Gastroesophageal sphincter (tissue), 4 donors: ENCODE measurements around the gene OR10G6. TPM values are rescaled to one million over a fixed set of nuclear protein-coding genes. Genes with fewer than 3 reads are reported as not detected.

Source experiments
- ATAC-seq: fragments of 150-250 bp; one replicate; pipeline ENCODE4 v1.9.1; 2016; ENCODE audit warnings: mild to moderate bottlenecking, moderate library complexity
- H3K27ac ChIP-seq, 4 donors: fragments of 200-600 bp; sonication (generic) in 3 of 4; 1 replicate in 3 of 4; 2 replicates in 1 of 4; pipeline ENCODE4 v1.5.1; 2016 to 2019
- H3K27me3 ChIP-seq: fragments of 200-600 bp; sonication (generic); one replicate; pipeline ENCODE4 v1.5.1; 2019
- H3K36me3 ChIP-seq, 2 donors: fragments of 200-600 bp; sonication (generic); one replicate each; pipeline ENCODE4 v1.5.1; 2019; ENCODE audit warnings: control low read depth in 1 of 2
- H3K4me1 ChIP-seq, 3 donors: fragments of 200-600 bp; sonication (generic); 1 replicate in 2 of 3; 2 replicates in 1 of 3; pipeline ENCODE4 v1.5.1; 2016 to 2019; ENCODE audit warnings: control low read depth in 2 of 3
- H3K4me3 ChIP-seq, 2 donors: fragments of 200-600 bp; sonication (generic); one replicate each; pipeline ENCODE4 v1.5.1; 2019; ENCODE audit warnings: mild to moderate bottlenecking in 1 of 2, moderate library complexity in 1 of 2
- H3K9me3 ChIP-seq, 3 donors: fragments of 200-600 bp; sonication (generic); one replicate each; pipeline ENCODE4 v1.5.1; 2017 to 2019; ENCODE audit warnings: control low read depth in 2 of 3
- CTCF ChIP-seq, 4 experiments: fragments of 200-600 bp in 2 of 4; fragments of 450-650 bp in 2 of 4; sonication (generic) in 1 of 4; IDR thresholded peaks; one replicate each; pipeline ENCODE4 v1.5.1; 2017 to 2019; ENCODE audit warnings: antibody characterized with exemption in 4 of 4, mild to moderate bottlenecking in 2 of 4, moderate library complexity in 2 of 4
- EP300 ChIP-seq: sonication (generic); formaldehyde crosslinking; IDR thresholded peaks from one replicate; pipeline ENCODE4 v1.6.1; 2017; ENCODE audit warnings: antibody characterized with exemption, mild to moderate bottlenecking
- POLR2A ChIP-seq, 2 donors: fragments of 450-650 bp; IDR thresholded peaks; one replicate each; pipeline ENCODE4 v1.6.1; 2017; ENCODE audit warnings: antibody characterized with exemption in 2 of 2, mild to moderate bottlenecking in 2 of 2, moderate library complexity in 1 of 2
- POLR2AphosphoS5 ChIP-seq: sonication (generic); formaldehyde crosslinking; IDR thresholded peaks from one replicate; pipeline ENCODE4 v1.6.1; 2017; ENCODE audit warnings: antibody characterized with exemption
- WGBS, 2 donors: methylation state at CpG; one replicate each; pipeline ENCODE4 v1.1.5; 2018; ENCODE audit warnings: low coverage in 1 of 2; 5-methylcytosine and 5-hydroxymethylcytosine counted together
- total RNA-seq, 4 donors: library from RNA; depleted of rRNA; stranded (reverse); fragments of >200 nt; gene quantifications; one replicate each; pipeline ENCODE4 v1.1.0, GENCODE V29; 2016

The OR10G6 gene
- total RNA-seq, result not detected

- ATAC-seq, result no peak
- no peak for TF ChIP-seq POLR2A (IDR thresholded peaks at IDR 0.05)
- TF ChIP-seq POLR2AphosphoS5, result no peak
- TF ChIP-seq EP300, result no peak
- no peak for TF ChIP-seq CTCF (IDR thresholded peaks at IDR 0.05)
These were observed at the start of gene OR10G6 for GRCh38 chr11:123995119-123995518. Gene OR10G6, minus strand, starts transcription at chr11:123995161. Its CDS starts 0 bp downstream, at chr11:123995161.

GRCh38 chr11:124043420-124043819, 48.5 kb upstream of the OR10G6 start:
- Histone ChIP-seq H3K27me3 (no peaks in the 10 kb centered on the region), H3K9me3 (no peaks in the 10 kb centered on the region), H3K27ac (no peak overlapping the region), H3K36me3 (no peaks in the 10 kb centered on the region), H3K4me3 (no peak overlapping the region), H3K4me1 (no peaks in the 10 kb centered on the region)
- ATAC-seq, result no peak
- 60 to 68% methylated on average over 2 to 4 of the region's 4 CpGs for WGBS, 2 donors
- TF ChIP-seq POLR2AphosphoS5 (no peak), CTCF (IDR thresholded peaks at IDR 0.05) (no peak), POLR2A (IDR thresholded peaks at IDR 0.05) (no peak)

More at GRCh38 chr11:123995119-123995518, at the start of gene OR10G6:
- Histone ChIP-seq H3K27ac (no peak within 1 kb of the TSS), H3K9me3 (no peaks in the 10 kb centered on the region), H3K4me1 (no peaks in the 10 kb centered on the region), H3K36me3 (no peaks in the 10 kb centered on the region), H3K4me3 (no peak within 1 kb of the TSS), H3K27me3 (no peaks in the 10 kb centered on the region)
- 46 to 83% methylated on average over 1 of the region's 1 CpG for WGBS, 2 donors

- H3K4me1 ChIP-seq, result no peaks in the 10 kb centered on the region
- no peak within 1 kb of the TSS for H3K27ac ChIP-seq
- WGBS, 2 donors, result 0 to 6% methylated on average over 1 of the region's 1 CpG
- no peaks in the 10 kb centered on the region for H3K9me3 ChIP-seq
- no peak for ATAC-seq
- no peak within 1 kb of the TSS for H3K4me3 ChIP-seq
- TF ChIP-seq POLR2AphosphoS5 (no peak), EP300 (no peak), POLR2A (IDR thresholded peaks at IDR 0.05) (no peak), CTCF (IDR thresholded peaks at IDR 0.05) (no peak)
- H3K27me3 ChIP-seq, result no peaks in the 10 kb centered on the region
- H3K36me3 ChIP-seq, result no peaks in the 10 kb centered on the region
These were observed 46.3 kb upstream of the OR10G6 start, which contains the start of gene OR10G7 for GRCh38 chr11:124041254-124041653. Gene OR10G7, minus strand, starts transcription at chr11:124041325. Its CDS starts 2,324 bp downstream, at chr11:124039001.

GRCh38 chr11:124039557-124039956, 44.6 kb upstream of the OR10G6 start:
- H3K36me3 ChIP-seq, result no peaks in the 10 kb centered on the region
- H3K4me1 ChIP-seq, result no peaks in the 10 kb centered on the region
- no peak overlapping the region for H3K27ac ChIP-seq
- H3K27me3 ChIP-seq, result no peaks in the 10 kb centered on the region
- WGBS, 2 donors, result 86% methylated on average over 1 of the region's 9 CpGs; no CpG with 5 or more reads in 1 of the 2 donors
- ATAC-seq, result no peak
- no peak for TF ChIP-seq POLR2AphosphoS5
- TF ChIP-seq EP300, result no peak
- TF ChIP-seq POLR2A (IDR thresholded peaks at IDR 0.05), result no peak
- no peak for TF ChIP-seq CTCF (IDR thresholded peaks at IDR 0.05)
- H3K4me3 ChIP-seq, result no peak overlapping the region
- H3K9me3 ChIP-seq, result no peaks in the 10 kb centered on the region

- WGBS, 2 donors, result 18 to 32% methylated on average over 1 of the region's 1 CpG
- TF ChIP-seq CTCF (IDR thresholded peaks at IDR 0.05) (no peak), POLR2A (IDR thresholded peaks at IDR 0.05) (no peak), POLR2AphosphoS5 (no peak), EP300 (no peak)
- no peak overlapping the region for H3K4me3 ChIP-seq
- ATAC-seq, result no peak
- no peaks in the 10 kb centered on the region for H3K4me1 ChIP-seq
- no peaks in the 10 kb centered on the region for H3K36me3 ChIP-seq
- H3K9me3 ChIP-seq, result no peaks in the 10 kb centered on the region
- H3K27ac ChIP-seq, result no peak overlapping the region
- no peaks in the 10 kb centered on the region for H3K27me3 ChIP-seq
These were observed 41.7 kb upstream of the OR10G6 start for GRCh38 chr11:124036666-124037065.
